Subcutaneous adipose tissue (tissue), 4 donors: ENCODE data around the gene ECM1. TPM values are rescaled to one million over a fixed set of nuclear protein-coding genes. Genes with fewer than 3 reads are reported as not detected.

Experiments
- CTCF ChIP-seq: fragments of 450-650 bp; IDR thresholded peaks from one replicate; pipeline ENCODE4 v1.5.1; 2016; ENCODE audit warnings: low read depth, mild to moderate bottlenecking, control low read depth, antibody characterized with exemption, moderate library complexity
- total RNA-seq, 4 donors: library from RNA; depleted of rRNA; stranded (reverse); fragments of >200 nt; gene quantifications; one replicate each; pipeline ENCODE4 v1.1.0, GENCODE V29; 2016

The ECM1 gene
- total RNA-seq, result 10 to 100 TPM; 12.1 to 53.2 (median 29.5) TPM

- TF ChIP-seq CTCF, result no peak
These were observed at the start of gene ECM1 for GRCh38 chr1:150507912-150508864. Gene ECM1, plus strand, starts transcription at chr1:150508109. Its CDS starts 101 bp downstream, at chr1:150508210.

GRCh38 chr1:150464422-150464826 lies 43.5 kb upstream of the ECM1 start:
- TF ChIP-seq CTCF, result no peak

GRCh38 chr1:150466964-150467363 lies 40.9 kb upstream of the ECM1 start:
- TF ChIP-seq CTCF, result no peak

GRCh38 chr1:150469291-150469690 lies 38.6 kb upstream of the ECM1 start:
- no peak for TF ChIP-seq CTCF

GRCh38 chr1:150472601-150473200 lies 35.2 kb upstream of the ECM1 start:
- TF ChIP-seq CTCF, result no peak

- no peak for TF ChIP-seq CTCF
These were observed 34.2 kb upstream of the ECM1 start for GRCh38 chr1:150473659-150474058.

- no peak for TF ChIP-seq CTCF
These were observed 33.0 kb upstream of the ECM1 start for GRCh38 chr1:150474869-150475268.
